HG03521 (cell line): ENCODE data around the gene CYP2J2.
"Not testable (repeated sequence)": the region's sequence is repeated elsewhere in the genome, so short reads cannot be mapped to it uniquely, and the experiment has no call there.

Source experiments
- ATAC-seq: cut with Tn5 transposase; IDR thresholded peaks from one replicate; pipeline ENCODE4 v1.9.1; 2021; ENCODE audit warnings: mild to moderate bottlenecking, moderate library complexity; ENCODE audit not compliant: unreplicated experiment

Gene CYP2J2

GRCh38 chr1:59877108-59877682 lies 49.4 kb downstream of the CYP2J2 start:
- no peak for ATAC-seq

GRCh38 chr1:59871746-59872145 lies 54.8 kb downstream of the CYP2J2 start:
- no peak for ATAC-seq

GRCh38 chr1:59866462-59866861 lies 60.1 kb downstream of the CYP2J2 start:
- ATAC-seq, result no peak

- ATAC-seq, result no peak
Observed at GRCh38 chr1:59857679-59858354, 68.8 kb downstream of the CYP2J2 start.

- ATAC-seq, result no peak
Observed at GRCh38 chr1:59856725-59857338, 69.7 kb downstream of the CYP2J2 start.

GRCh38 chr1:59855297-59855696 lies 71.3 kb downstream of the CYP2J2 start:
- not testable (repeated sequence) for ATAC-seq

GRCh38 chr1:59852117-59852516 lies 74.5 kb downstream of the CYP2J2 start:
- no peak for ATAC-seq

GRCh38 chr1:59846895-59847282 lies 79.7 kb downstream of the CYP2J2 start:
- ATAC-seq, result no peak

GRCh38 chr1:59846209-59846894 lies 80.2 kb downstream of the CYP2J2 start:
- no peak for ATAC-seq

- ATAC-seq, result no peak
Observed at GRCh38 chr1:59845091-59845490, 81.5 kb downstream of the CYP2J2 start.
